Common myeloid progenitor, CD34-positive (primary cell): ENCODE results near the gene WNT3.

Source experiments
- CTCF ChIA-PET: fragments of 350-600 bp; sonication (Branson Sonifier 250); formaldehyde crosslinking; loops from one replicate; lab custom pipeline; 2021; ENCODE audit warnings: antibody characterized with exemption; lab: Charles Lee
- POLR2A ChIA-PET: fragments of 350-600 bp; sonication (Branson Sonifier 250); formaldehyde crosslinking; loops from one replicate; lab custom pipeline; 2021; ENCODE audit warnings: antibody characterized with exemption; lab: Charles Lee
- DNase-seq, 3 donors: peaks; one replicate each; pipeline versions ENCODE4 v3.0.0 to v3.0.0-alpha.2; 2013
- H3K27ac ChIP-seq, 2 experiments: 1 replicate in 1 of 2; 2 replicates in 1 of 2; pipeline ENCODE4 v1.7.0; 2013; ENCODE audit warnings: inconsistent platforms in 2 of 2, low read length in 2 of 2, mild to moderate bottlenecking in 2 of 2, low read depth in 1 of 2, moderate library complexity in 1 of 2; ENCODE audit not compliant: severe bottlenecking in 2 of 2, insufficient read depth in 1 of 2, poor library complexity in 1 of 2
- H3K27me3 ChIP-seq, 5 experiments: replicated peaks in 2 of 5; 1 replicate in 3 of 5; 2 replicates in 2 of 5; pipeline versions ENCODE4 v1.6.1 to v1.7.0; 2013; ENCODE audit warnings: low read length in 4 of 5, mild to moderate bottlenecking in 2 of 5, moderate library complexity in 2 of 5, inconsistent platforms in 1 of 5; ENCODE audit not compliant: insufficient read depth in 5 of 5, control insufficient read depth in 4 of 5
- H3K36me3 ChIP-seq, 4 experiments: 1 replicate in 2 of 4; 2 replicates in 2 of 4; pipeline versions ENCODE4 v1.6.1 to v1.7.0; 2013; ENCODE audit warnings: low read length in 3 of 4, control low read depth in 1 of 4, mild to moderate bottlenecking in 1 of 4; ENCODE audit not compliant: control insufficient read depth in 4 of 4, insufficient read depth in 4 of 4
- H3K4me1 ChIP-seq, 4 experiments: 1 replicate in 3 of 4; 2 replicates in 1 of 4; pipeline versions ENCODE4 v1.6.1 to v1.7.1; 2013; ENCODE audit warnings: low read length in 3 of 4, mild to moderate bottlenecking in 3 of 4, control low read depth in 1 of 4, inconsistent platforms in 1 of 4, moderate library complexity in 1 of 4; ENCODE audit not compliant: control insufficient read depth in 4 of 4, insufficient read depth in 4 of 4; ENCODE audit errors: control extremely low read depth in 1 of 4
- H3K4me3 ChIP-seq, 7 experiments: 1 replicate in 4 of 7; 2 replicates in 3 of 7; pipeline versions ENCODE4 v1.5.1 to v1.7.0; 2013; ENCODE audit warnings: mild to moderate bottlenecking in 7 of 7, low read length in 6 of 7, moderate library complexity in 6 of 7, inconsistent platforms in 2 of 7, low read depth in 2 of 7, control low read depth in 1 of 7; ENCODE audit not compliant: insufficient read depth in 4 of 7, control insufficient read depth in 1 of 7; ENCODE audit errors: extremely low read depth in 1 of 7
- H3K9me3 ChIP-seq, 5 experiments: 1 replicate in 4 of 5; 2 replicates in 1 of 5; pipeline versions ENCODE4 v1.6.1 to v1.7.1; 2013; ENCODE audit warnings: low read length in 4 of 5, mild to moderate bottlenecking in 2 of 5, inconsistent platforms in 1 of 5, low read depth in 1 of 5, moderate library complexity in 1 of 5; ENCODE audit not compliant: control insufficient read depth in 4 of 5, insufficient read depth in 2 of 5; ENCODE audit errors: control extremely low read depth in 1 of 5
- WGBS: methylation state at CpG from one replicate; pipeline ENCODE4 v1.1.5; 2013; ENCODE audit not compliant: insufficient coverage; 5-methylcytosine and 5-hydroxymethylcytosine counted together

The WNT3 gene

DNA sequence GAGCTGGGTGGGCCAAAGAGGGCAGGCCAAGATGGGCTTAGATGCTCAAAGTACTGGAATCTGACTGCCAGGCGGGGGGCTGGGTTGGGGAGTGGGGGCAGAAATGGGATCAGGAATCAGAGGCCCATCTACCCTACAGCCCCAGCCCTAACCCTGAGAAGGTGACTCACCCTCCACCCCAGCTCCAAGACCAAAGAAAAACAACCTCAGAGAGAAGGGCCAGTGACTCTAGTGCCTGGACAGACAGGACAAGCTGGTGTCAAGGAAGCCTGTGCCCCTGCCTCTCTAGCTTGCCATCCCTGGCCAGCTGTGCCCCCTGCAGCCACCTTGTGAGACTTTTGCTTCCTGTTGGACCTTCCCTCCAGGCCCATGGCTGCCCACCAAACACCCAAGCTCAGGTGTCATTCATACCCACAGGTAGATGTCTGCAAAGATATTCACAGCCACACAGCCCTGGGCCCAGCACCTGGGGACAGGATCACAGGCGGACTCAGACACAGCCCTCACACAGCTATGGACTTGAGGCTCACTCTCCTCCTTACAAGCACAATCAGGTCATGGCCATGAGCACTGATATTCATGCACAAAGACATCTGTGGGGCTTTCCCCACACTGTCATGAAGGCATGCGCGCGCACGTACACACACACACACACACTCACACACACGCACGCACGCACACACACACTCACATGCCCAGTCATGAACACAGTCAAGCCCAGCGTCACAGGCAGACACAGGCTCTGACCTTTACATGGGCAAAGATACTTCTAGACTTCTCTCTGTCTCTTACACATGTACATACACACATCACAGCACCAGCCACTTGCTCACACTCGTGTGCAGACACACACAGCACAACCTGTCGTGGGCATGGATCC is 2.8 kb downstream of the WNT3 start:
- H3K9me3 ChIP-seq: no peaks in the 10 kb centered on the region
- no peaks in the 10 kb centered on the region for H3K36me3 ChIP-seq
- no peak overlapping the region for H3K27ac ChIP-seq
- CTCF ChIA-PET: interaction anchor here (2.3 kb wide), 1 partner anchor 8 kb away, joined by 7 read pairs; no protein-coding TSS in a partner anchor
- H3K4me1 ChIP-seq: peaks cover 0 to 31% (median 26%) of the 10 kb centered on the region in 4 experiments
- no peak overlapping the region for H3K4me3 ChIP-seq
- 96% methylated on average over 7 of the region's 12 CpGs for WGBS
- POLR2A ChIA-PET: no interaction called here
- DNase-seq: peak in 1 of 3 donors; percentile 43
- H3K27me3 ChIP-seq: peaks cover 5 to 80% (median 46%) of the 10 kb centered on the region in 5 experiments

DNA sequence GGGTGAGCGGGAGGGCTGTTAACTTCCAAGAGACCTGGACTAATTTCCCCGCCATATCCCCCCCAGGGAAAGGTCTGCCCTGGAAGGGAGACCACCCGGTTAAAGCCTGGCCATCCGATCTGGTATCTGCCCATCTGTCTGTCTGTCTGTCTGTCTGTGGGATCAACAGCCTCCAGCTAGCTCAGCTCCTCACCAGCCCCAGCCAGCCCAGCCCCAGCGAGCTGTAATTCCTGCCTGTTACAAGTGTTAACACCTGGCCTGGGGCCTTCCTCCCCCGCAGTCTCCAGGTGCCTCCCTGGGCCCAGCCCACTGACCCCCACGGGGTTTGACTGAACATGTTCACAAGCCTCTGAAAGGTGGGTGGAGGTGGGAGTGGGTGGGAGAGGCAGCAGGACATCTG is 4.0 kb downstream of the WNT3 start:
- DNase-seq: no peak
- Histone ChIP-seq H3K4me1 (peaks cover 0 to 21% (median 18%) of the 10 kb centered on the region in 4 experiments), H3K36me3 (no peaks in the 10 kb centered on the region), H3K9me3 (no peaks in the 10 kb centered on the region), H3K4me3 (no peak overlapping the region), H3K27ac (no peak overlapping the region), H3K27me3 (peaks cover 5 to 67% (median 35%) of the 10 kb centered on the region in 5 experiments)
- 63% methylated on average over 6 of the region's 7 CpGs for WGBS
- POLR2A ChIA-PET: no interaction called here
- CTCF ChIA-PET: interaction anchor here (2.3 kb wide), 1 partner anchor 9 kb away, joined by 7 read pairs; no protein-coding TSS in a partner anchor

DNA sequence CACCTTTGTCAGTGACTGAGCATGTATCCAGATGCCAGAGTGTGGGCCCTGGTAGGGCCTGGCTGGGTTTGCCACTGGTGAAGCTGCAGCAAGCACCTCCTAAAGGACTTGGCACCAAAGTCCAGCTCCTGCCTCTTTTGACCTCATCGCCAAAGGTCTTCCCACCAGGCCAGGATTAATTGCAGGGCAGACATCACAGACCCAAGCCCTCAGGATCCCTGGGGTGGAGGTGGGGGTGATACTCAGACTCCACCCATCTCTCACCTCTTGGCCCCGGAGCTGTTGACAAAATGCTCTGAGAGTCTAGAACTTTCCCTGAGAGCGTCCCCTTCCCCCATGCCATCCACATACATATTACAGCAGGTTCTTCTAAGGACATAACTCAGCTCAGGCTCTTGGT is 4.6 kb downstream of the WNT3 start:
- H3K4me3 ChIP-seq: no peak overlapping the region
- ChIA-PET CTCF (interaction anchor here (2.3 kb wide), 1 partner anchor 10 kb away, joined by 7 read pairs; no protein-coding TSS in a partner anchor), POLR2A (no interaction called here)
- WGBS: 78% methylated on average over 3 of the region's 3 CpGs
- H3K36me3 ChIP-seq: no peaks in the 10 kb centered on the region
- DNase-seq: no peak
- no peaks in the 10 kb centered on the region for H3K9me3 ChIP-seq
- peaks cover 5 to 62% (median 33%) of the 10 kb centered on the region in 5 experiments for H3K27me3 ChIP-seq
- peaks cover 0 to 16% (median 13%) of the 10 kb centered on the region in 4 experiments for H3K4me1 ChIP-seq
- H3K27ac ChIP-seq: no peak overlapping the region

DNA sequence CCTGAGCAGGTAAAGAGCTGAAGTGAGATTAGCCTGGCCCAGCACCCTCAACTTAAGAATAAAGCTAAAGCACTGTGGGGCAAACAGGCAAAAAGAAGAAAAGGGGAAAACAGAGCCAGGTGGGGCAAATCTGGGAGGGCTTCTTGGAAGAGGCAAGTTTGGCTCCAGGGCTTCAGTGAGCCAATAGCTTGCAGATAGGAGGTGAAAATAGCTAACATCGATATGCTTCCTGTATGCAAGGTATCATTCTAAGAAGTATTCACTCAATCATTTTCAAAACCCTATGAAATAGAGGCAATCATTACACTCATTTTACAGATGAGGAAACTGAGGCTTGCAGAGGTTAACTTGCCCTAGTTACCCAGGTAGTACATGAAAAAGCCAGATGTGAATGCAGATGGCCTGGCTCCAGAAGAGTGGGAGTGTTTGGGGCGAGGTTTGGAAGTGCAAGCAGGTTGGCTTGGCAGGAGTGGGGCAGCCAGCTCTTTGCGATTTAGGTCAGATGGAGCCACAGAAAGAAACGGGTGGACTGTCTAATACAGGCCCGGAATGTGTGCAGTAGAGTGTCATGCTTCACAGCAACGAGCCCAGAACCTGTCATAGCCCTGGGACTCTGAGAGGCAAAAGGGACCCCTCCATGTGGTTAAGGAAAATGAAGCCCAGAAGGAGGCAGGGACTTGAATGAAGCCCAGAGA is 5.7 kb downstream of the WNT3 start:
- POLR2A ChIA-PET: no interaction called here
- H3K27me3 ChIP-seq: peaks cover 5 to 52% (median 26%) of the 10 kb centered on the region in 5 experiments
- no peak overlapping the region for H3K27ac ChIP-seq
- no peaks in the 10 kb centered on the region for H3K36me3 ChIP-seq
- no peaks in the 10 kb centered on the region for H3K9me3 ChIP-seq
- CTCF ChIA-PET: interaction anchor here (1.3 kb wide), 1 partner anchor 10 kb away, joined by 3 read pairs; no protein-coding TSS in a partner anchor
- no peak overlapping the region for H3K4me3 ChIP-seq
- 90% methylated on average over 5 of the region's 6 CpGs for WGBS
- no peak for DNase-seq
- peaks cover 0 to 8% (median 6%) of the 10 kb centered on the region in 4 experiments for H3K4me1 ChIP-seq

DNA sequence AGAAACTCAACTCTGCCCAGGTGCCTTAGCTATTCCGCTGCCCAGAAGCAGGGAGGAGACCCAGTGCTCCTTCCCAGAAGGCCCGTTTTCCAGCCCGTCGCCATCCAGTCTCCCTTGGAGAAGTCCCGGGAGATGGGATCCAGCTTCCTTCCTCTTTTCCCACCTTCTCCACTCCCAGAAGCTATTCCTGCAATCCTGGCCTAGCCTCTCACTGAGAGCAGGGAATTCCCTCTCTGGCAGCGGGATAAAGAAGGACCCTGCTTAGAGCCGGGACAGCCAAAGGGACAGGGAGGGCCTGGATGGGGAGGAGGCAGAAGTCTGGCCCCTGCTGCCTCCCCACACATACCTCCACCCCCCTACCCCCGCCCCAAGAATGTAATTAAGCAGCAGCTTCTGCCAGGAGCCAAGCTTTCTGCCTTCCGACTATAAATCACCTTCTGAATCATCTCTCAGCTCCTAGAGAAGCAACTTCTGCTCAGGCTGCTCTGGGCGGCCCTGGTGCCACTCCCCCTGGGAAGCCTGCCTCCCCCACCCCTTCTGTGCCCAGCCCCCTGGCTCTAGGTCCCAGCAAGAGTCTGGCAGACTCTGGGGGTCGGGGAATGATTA is 6.4 kb downstream of the WNT3 start:
- 80% methylated on average over 6 of the region's 11 CpGs for WGBS
- H3K27ac ChIP-seq: no peak overlapping the region
- H3K4me3 ChIP-seq: no peak overlapping the region
- DNase-seq: peak in 1 of 3 donors; percentile 8
- CTCF ChIA-PET: interaction anchor here (1.0 to 1.6 kb wide), 3 partner anchors 9 to 26 kb away, joined by 3 read pairs; no protein-coding TSS in a partner anchor
- no peaks in the 10 kb centered on the region for H3K9me3 ChIP-seq
- peaks cover 0 to 5% (median 3%) of the 10 kb centered on the region in 4 experiments for H3K4me1 ChIP-seq
- peaks cover 2 to 45% (median 20%) of the 10 kb centered on the region in 5 experiments for H3K27me3 ChIP-seq
- no peaks in the 10 kb centered on the region for H3K36me3 ChIP-seq
- POLR2A ChIA-PET: no interaction called here

DNA sequence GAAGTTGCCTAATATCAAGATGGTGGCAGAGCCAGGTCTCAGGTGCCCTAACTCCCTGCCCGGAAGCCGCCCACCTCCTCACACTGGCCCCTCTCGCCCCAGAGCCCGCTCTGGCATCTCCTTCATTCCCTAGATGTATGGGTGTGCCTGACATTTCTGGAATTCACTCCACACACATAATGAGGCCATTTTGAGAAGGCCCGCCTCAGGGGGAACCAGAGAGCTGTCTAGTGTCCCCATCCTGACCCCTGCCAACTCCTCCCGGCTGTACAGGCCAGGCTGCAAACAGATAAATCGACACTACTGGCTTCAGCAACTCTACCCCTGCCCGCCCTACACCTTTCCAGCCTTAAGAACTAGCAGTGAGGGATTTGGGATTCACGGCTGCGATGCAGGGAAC is 7.7 kb downstream of the WNT3 start:
- ChIA-PET POLR2A (no interaction called here), CTCF (interaction anchor here (1.2 to 1.6 kb wide), 2 partner anchors 24 to 32 kb away, joined by 3 read pairs; no protein-coding TSS in a partner anchor)
- DNase-seq: no peak
- Histone ChIP-seq H3K4me1 (no peaks in the 10 kb centered on the region), H3K36me3 (no peaks in the 10 kb centered on the region), H3K27ac (no peak overlapping the region), H3K27me3 (peaks cover 0 to 32% (median 18%) of the 10 kb centered on the region in 5 experiments), H3K4me3 (no peak overlapping the region), H3K9me3 (no peaks in the 10 kb centered on the region)
- WGBS: 92% methylated on average over 3 of the region's 10 CpGs
